ENCODE data around the gene MOSMO. TPM values are rescaled to one million over a fixed set of nuclear protein-coding genes. Genes with fewer than 3 reads are reported as not detected.

The MOSMO gene
- total and polyA plus RNA-seq, 7 donors, result 6.0 to 21.3 (median 11.3) TPM

- WGBS, 3 donors, result 90 to 93% (median 93%) methylated on average over 3 of the region's 3 CpGs
These were observed 73.1 kb downstream of the MOSMO start for GRCh38 chr16:22081050-22081449.

GRCh38 chr16:22086440-22086839 lies 78.5 kb downstream of the MOSMO start:
- intact Hi-C loops (cut with DNase I), result loop anchor here in 1 of 2 donors (5.0 kb wide), 1 partner anchor 101 kb away; no protein-coding TSS in a partner anchor
- no peaks in the 10 kb centered on the region for H3K4me1 ChIP-seq
- H3K9me3 ChIP-seq, result no peaks in the 10 kb centered on the region
- 92 to 98% (median 97%) methylated on average over 1 of the region's 1 CpG for WGBS, 3 donors
- no peak overlapping the region for H3K27ac ChIP-seq
- no peak for ATAC-seq
- H3K36me3 ChIP-seq (ENCODE audit: insufficient read depth in 1 of 2, low read depth in 1 of 2), result peaks cover 0 to 15% of the 10 kb centered on the region in 2 donors
- DNase-seq, result no peak
- no peaks in the 10 kb centered on the region for H3K27me3 ChIP-seq (ENCODE audit: insufficient read depth in 3 of 3, low read length in 2 of 3)
- TF ChIP-seq CTCF (IDR thresholded peaks at IDR 0.05), result no peak
- H3K4me3 ChIP-seq, result no peak overlapping the region

More at GRCh38 chr16:22081050-22081449, 73.1 kb downstream of the MOSMO start:
- TF ChIP-seq CTCF (IDR thresholded peaks at IDR 0.05), result no peak
- Histone ChIP-seq H3K9me3 (no peaks in the 10 kb centered on the region), H3K27me3 (ENCODE audit: insufficient read depth in 3 of 3, low read length in 2 of 3) (peaks cover 0 to 1% (median 0%) of the 10 kb centered on the region in 3 donors), H3K36me3 (ENCODE audit: insufficient read depth in 1 of 2, low read depth in 1 of 2) (peaks cover 0 to 40% of the 10 kb centered on the region in 2 donors), H3K4me3 (no peak overlapping the region), H3K4me1 (no peaks in the 10 kb centered on the region), H3K27ac (no peak overlapping the region)
- DNase-seq (no peak), ATAC-seq (no peak)
- intact Hi-C loops (cut with DNase I), result no loop called here

GRCh38 chr16:22088642-22089041 lies 80.7 kb downstream of the MOSMO start:
- Histone ChIP-seq H3K27ac (no peak overlapping the region), H3K27me3 (ENCODE audit: insufficient read depth in 3 of 3, low read length in 2 of 3) (no peaks in the 10 kb centered on the region), H3K9me3 (no peaks in the 10 kb centered on the region), H3K4me3 (no peak overlapping the region), H3K4me1 (no peaks in the 10 kb centered on the region), H3K36me3 (ENCODE audit: insufficient read depth in 1 of 2, low read depth in 1 of 2) (peaks cover 0 to 10% of the 10 kb centered on the region in 2 donors)
- no peak for TF ChIP-seq CTCF (IDR thresholded peaks at IDR 0.05)
- WGBS, 3 donors, result 28 to 36% (median 30%) methylated on average over 1 of the region's 1 CpG
- no peak for ATAC-seq
- no peak for DNase-seq
- intact Hi-C loops (cut with DNase I), result loop anchor here in 1 of 2 donors (5.0 kb wide), 1 partner anchor 99 kb away; no protein-coding TSS in a partner anchor

- Histone ChIP-seq H3K27me3 (ENCODE audit: insufficient read depth in 3 of 3, low read length in 2 of 3) (no peaks in the 10 kb centered on the region), H3K36me3 (ENCODE audit: insufficient read depth in 1 of 2, low read depth in 1 of 2) (peaks cover 0 to 8% of the 10 kb centered on the region in 2 donors), H3K27ac (no peak overlapping the region), H3K9me3 (no peaks in the 10 kb centered on the region), H3K4me3 (no peak overlapping the region), H3K4me1 (no peaks in the 10 kb centered on the region)
- intact Hi-C loops (cut with DNase I), result loop anchor here in 1 of 2 donors (5.0 kb wide), 1 partner anchor 97 kb away; no protein-coding TSS in a partner anchor
- WGBS, 3 donors, result 44 to 62% (median 51%) methylated on average over 4 of the region's 4 CpGs
- no peak for TF ChIP-seq CTCF (IDR thresholded peaks at IDR 0.05)
- ATAC-seq, result no peak
- no peak for DNase-seq
These were observed 82.0 kb downstream of the MOSMO start for GRCh38 chr16:22089910-22090309.

GRCh38 chr16:22091721-22092120 lies 83.8 kb downstream of the MOSMO start:
- H3K9me3 ChIP-seq, result no peaks in the 10 kb centered on the region

More at GRCh38 chr16:22091721-22092120, 83.8 kb downstream of the MOSMO start:
- Histone ChIP-seq H3K27me3 (ENCODE audit: insufficient read depth in 3 of 3, low read length in 2 of 3) (no peaks in the 10 kb centered on the region), H3K4me1 (no peaks in the 10 kb centered on the region), H3K4me3 (no peak overlapping the region), H3K36me3 (ENCODE audit: insufficient read depth in 1 of 2, low read depth in 1 of 2) (no peaks in the 10 kb centered on the region), H3K27ac (no peak overlapping the region)
- 86 to 92% (median 87%) methylated on average over 3 of the region's 3 CpGs for WGBS, 3 donors
- no peak for TF ChIP-seq CTCF (IDR thresholded peaks at IDR 0.05)
- intact Hi-C loops (cut with DNase I), result no loop called here
- no peak for ATAC-seq
- no peak for DNase-seq

Data from psoas muscle (tissue), 8 donors.